Stimulated activated naive CD8-positive, alpha-beta T cell treated with anti-CD3 and anti-CD28 coated beads, Interleukin-15, Interleukin-2, amounts not matched to agents 100 U/mL and 50 U/mL, for 24 hours (primary cell): ENCODE data around the gene RAPGEF4.

Source experiments
- ATAC-seq: fragments of 150-1000 bp; cut with Tn5 transposase; one replicate; pipeline ENCODE4 v1.10.0; 2021
- DNase-seq: peaks from one replicate; pipeline ENCODE4 v3.0.0; 2021

The RAPGEF4 gene

GRCh38 chr2:172970660-172971059, 235.0 kb downstream of the RAPGEF4 start:
- ATAC-seq = peak; percentile 90
- peak; percentile 53 for DNase-seq

GRCh38 chr2:172972005-172972619, 236.5 kb downstream of the RAPGEF4 start:
- ATAC-seq = peak; percentile 41

GRCh38 chr2:172974762-172975161, 239.1 kb downstream of the RAPGEF4 start:
- DNase-seq (no peak), ATAC-seq (no peak)

More at GRCh38 chr2:172972005-172972619, 236.5 kb downstream of the RAPGEF4 start:
- DNase-seq = peak; percentile 61

GRCh38 chr2:172976116-172976515, 240.5 kb downstream of the RAPGEF4 start:
- DNase-seq (no peak), ATAC-seq (no peak)

- DNase-seq (no peak), ATAC-seq (no peak)
These were observed 241.2 kb downstream of the RAPGEF4 start for GRCh38 chr2:172976816-172977215.

- ATAC-seq = peak; percentile 45
- no peak for DNase-seq
These were observed 241.8 kb downstream of the RAPGEF4 start for GRCh38 chr2:172977270-172978062.

GRCh38 chr2:172978063-172978383, 242.4 kb downstream of the RAPGEF4 start:
- ATAC-seq (peak; percentile 68), DNase-seq (peak; percentile 46)

- ATAC-seq (peak; percentile 84), DNase-seq (peak; percentile 38)
These were observed 249.7 kb downstream of the RAPGEF4 start for GRCh38 chr2:172985139-172985892.

- ATAC-seq (peak; percentile 78), DNase-seq (no peak)
These were observed 250.4 kb downstream of the RAPGEF4 start for GRCh38 chr2:172986040-172986439.

- ATAC-seq = no peak
- DNase-seq = no peak
These were observed 253.1 kb downstream of the RAPGEF4 start for GRCh38 chr2:172988728-172989127.

- ATAC-seq (no peak), DNase-seq (no peak)
These were observed 255.4 kb downstream of the RAPGEF4 start for GRCh38 chr2:172991031-172991430.

GRCh38 chr2:172993139-172993538, 257.5 kb downstream of the RAPGEF4 start:
- DNase-seq (no peak), ATAC-seq (no peak)

GRCh38 chr2:172993931-172994717, 258.5 kb downstream of the RAPGEF4 start:
- DNase-seq = no peak
- no peak for ATAC-seq

- DNase-seq = no peak
- no peak for ATAC-seq
These were observed 259.2 kb downstream of the RAPGEF4 start for GRCh38 chr2:172994864-172995263.

- ATAC-seq = no peak
- no peak for DNase-seq
These were observed 259.9 kb downstream of the RAPGEF4 start for GRCh38 chr2:172995323-172996244.

- DNase-seq (no peak), ATAC-seq (no peak)
These were observed 260.8 kb downstream of the RAPGEF4 start for GRCh38 chr2:172996387-172996961.

- no peak for DNase-seq
- ATAC-seq = no peak
These were observed 261.4 kb downstream of the RAPGEF4 start for GRCh38 chr2:172997031-172997430.

GRCh38 chr2:172998547-172999272, 263.1 kb downstream of the RAPGEF4 start:
- DNase-seq = no peak
- no peak for ATAC-seq

- no peak for DNase-seq
- ATAC-seq = no peak
These were observed 264.2 kb downstream of the RAPGEF4 start for GRCh38 chr2:172999641-173000386.
